Measurements from ENCODE around the gene ZC3H14.

DNA sequence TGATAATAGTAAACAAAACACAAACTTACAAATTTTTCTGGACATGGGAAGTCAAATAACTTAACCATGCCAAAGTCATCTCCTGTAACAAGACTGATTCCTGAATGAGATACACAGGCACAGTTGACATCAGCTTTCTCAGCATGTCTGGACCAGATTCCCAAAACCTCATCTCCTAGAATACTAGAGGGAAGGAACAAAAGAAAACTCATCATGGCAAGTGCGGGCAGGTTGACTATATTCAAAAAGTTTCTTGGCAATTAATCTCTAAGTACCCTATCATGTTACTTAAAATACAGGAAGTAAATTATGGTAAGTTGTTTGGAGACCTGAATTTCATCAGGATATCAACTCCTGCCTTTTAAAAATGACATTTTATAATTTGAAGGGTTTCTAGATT, 53.9 kb downstream of the ZC3H14 start:
- no peak for TF ChIP-seq CTCF (IDR thresholded peaks at IDR 0.05)
- TF ChIP-seq EZH2 (IDR thresholded peaks at IDR 0.05), result no peak
- no peak for TF ChIP-seq EZH2phosphoT487 (IDR thresholded peaks at IDR 0.05)

Data from neural progenitor cell (in vitro differentiated cells).